Endodermal cell (in vitro differentiated cells): ENCODE results near the gene UTP4. TPM values are rescaled to one million over a fixed set of nuclear protein-coding genes. Genes with fewer than 3 reads are reported as not detected.

Source experiments
- DNase-seq: peaks from one replicate; pipeline ENCODE4 v3.0.0-alpha.2; 2017
- H3K27ac ChIP-seq: 2 replicates; pipeline ENCODE4 v1.5.1; 2013; ENCODE audit warnings: mild to moderate bottlenecking, low read depth, low read length, moderate library complexity
- H3K27me3 ChIP-seq: 2 replicates; pipeline ENCODE4 v1.6.1; 2013; ENCODE audit warnings: mild to moderate bottlenecking, low read length, moderate library complexity; ENCODE audit not compliant: insufficient read depth, control insufficient read depth, poor library complexity, severe bottlenecking
- H3K36me3 ChIP-seq: 2 replicates; pipeline ENCODE4 v1.7.0; 2013; ENCODE audit warnings: mild to moderate bottlenecking, low read length, moderate library complexity; ENCODE audit not compliant: control insufficient read depth, insufficient read depth
- H3K4me1 ChIP-seq: one replicate; pipeline ENCODE4 v1.7.0; 2013; ENCODE audit warnings: low read length; ENCODE audit not compliant: control insufficient read depth, insufficient read depth
- H3K4me3 ChIP-seq: 2 replicates; pipeline ENCODE4 v1.5.1; 2013; ENCODE audit warnings: mild to moderate bottlenecking, low read length, moderate library complexity
- H3K9ac ChIP-seq: 2 replicates; pipeline ENCODE4 v1.6.1; 2013; ENCODE audit warnings: mild to moderate bottlenecking, low read length, moderate library complexity; ENCODE audit not compliant: poor library complexity, severe bottlenecking; ENCODE audit errors: extremely low read depth
- H3K9me3 ChIP-seq: 2 replicates; pipeline ENCODE4 v1.6.1; 2013; ENCODE audit warnings: mild to moderate bottlenecking, low read length, moderate library complexity; ENCODE audit not compliant: control insufficient read depth
- H3K27ac Mint-ChIP-seq: 2 replicates; pipeline ENCODE4 v1.8.0; 2020; ENCODE audit warnings: mixed read lengths
- H3K27me3 Mint-ChIP-seq: 2 replicates; pipeline ENCODE4 v1.8.0; 2021; ENCODE audit warnings: mild to moderate bottlenecking, mixed read lengths; ENCODE audit not compliant: insufficient read depth
- H3K36me3 Mint-ChIP-seq: 2 replicates; pipeline ENCODE4 v1.8.0; 2020; ENCODE audit warnings: low read depth, mixed read lengths
- H3K4me1 Mint-ChIP-seq: 2 replicates; pipeline ENCODE4 v1.8.0; 2020; ENCODE audit warnings: mixed read lengths
- H3K4me3 Mint-ChIP-seq: 2 replicates; pipeline ENCODE4 v1.8.0; 2020; ENCODE audit warnings: mild to moderate bottlenecking, moderate library complexity, mixed read lengths
- H3K9me3 Mint-ChIP-seq: 2 replicates; pipeline ENCODE4 v1.8.0; 2020; ENCODE audit warnings: mild to moderate bottlenecking, mixed read lengths
- CTCF ChIP-seq: fragments of 200-600 bp; sonication (generic); conservative IDR thresholded peaks from 2 replicates; pipeline ENCODE4 v1.5.0; 2021; ENCODE audit warnings: antibody characterized with exemption, mild to moderate bottlenecking
- WGBS, 2 experiments: methylation state at CpG; one replicate each; pipeline versions ENCODE4 v1.1.5 to v1.1.7; 2013; ENCODE audit warnings: missing lambda C conversion rate in 2 of 2, mixed read lengths in 1 of 2; ENCODE audit not compliant: insufficient coverage in 1 of 2, insufficient read length in 1 of 2; 5-methylcytosine and 5-hydroxymethylcytosine counted together
- total RNA-seq, 2 donors: library from RNA; stranded (reverse); fragmentation: NEBNext Ultra II Directional in 1 of 2; extraction: Animal tissue kit (Norgen Biotek cat#: 25700) in 1 of 2; gene quantifications; 2 replicates in 1 of 2; 3 replicates in 1 of 2; pipeline ENCODE4 v1.2.1, GENCODE V29; 2021

UTP4 gene
- total RNA-seq, 2 donors from 2014 or later: 44.1 to 45.3 TPM

GRCh38 chr16:69116256-69116875 lies 16.1 kb upstream of the UTP4 start:
- 91 to 95% methylated on average over 3 to 7 of the region's 7 CpGs for WGBS, 2 experiments
- Histone ChIP-seq H3K9me3 (no peaks in the 10 kb centered on the region), H3K4me1 (peaks cover 5% of the 10 kb centered on the region), H3K4me3 (no peak overlapping the region), H3K9ac (no peak overlapping the region), H3K27ac (no peak overlapping the region), H3K27me3 (no peaks in the 10 kb centered on the region), H3K36me3 (peaks cover 58% of the 10 kb centered on the region)
- H3K27ac Mint-ChIP-seq: no peak overlapping the region
- H3K36me3 Mint-ChIP-seq: peaks cover 51% of the 10 kb centered on the region
- no peak for DNase-seq
- no peak for TF ChIP-seq CTCF
- peaks cover 2% of the 10 kb centered on the region for H3K27me3 Mint-ChIP-seq
- H3K4me3 Mint-ChIP-seq: no peak overlapping the region
- no peaks in the 10 kb centered on the region for H3K9me3 Mint-ChIP-seq
- H3K4me1 Mint-ChIP-seq: peaks cover 6% of the 10 kb centered on the region

- Histone ChIP-seq H3K36me3 (peaks cover 59% of the 10 kb centered on the region), H3K27ac (no peak overlapping the region), H3K4me3 (no peak overlapping the region), H3K4me1 (peaks cover 5% of the 10 kb centered on the region), H3K27me3 (no peaks in the 10 kb centered on the region), H3K9me3 (no peaks in the 10 kb centered on the region), H3K9ac (no peak overlapping the region)
- Mint-ChIP-seq H3K9me3 (no peaks in the 10 kb centered on the region), H3K27ac (no peak overlapping the region), H3K36me3 (peaks cover 53% of the 10 kb centered on the region), H3K4me1 (peaks cover 6% of the 10 kb centered on the region), H3K4me3 (no peak overlapping the region), H3K27me3 (no peaks in the 10 kb centered on the region)
- TF ChIP-seq CTCF: no peak
- WGBS, 2 experiments: 93 to 100% methylated on average over 6 of the region's 6 CpGs
- DNase-seq: no peak
Measured at GRCh38 chr16:69116906-69117305, 15.5 kb upstream of the UTP4 start.

GRCh38 chr16:69118468-69118867 lies 14.0 kb upstream of the UTP4 start:
- WGBS, 2 experiments: 92 to 100% methylated on average over 1 to 2 of the region's 2 CpGs
- Histone ChIP-seq H3K36me3 (peaks cover 65% of the 10 kb centered on the region), H3K4me1 (peaks cover 5% of the 10 kb centered on the region), H3K27ac (no peak overlapping the region), H3K27me3 (no peaks in the 10 kb centered on the region), H3K9me3 (no peaks in the 10 kb centered on the region), H3K9ac (no peak overlapping the region), H3K4me3 (no peak overlapping the region)
- no peak overlapping the region for H3K4me3 Mint-ChIP-seq
- peaks cover 6% of the 10 kb centered on the region for H3K4me1 Mint-ChIP-seq
- DNase-seq: no peak
- no peaks in the 10 kb centered on the region for H3K27me3 Mint-ChIP-seq
- no peak for TF ChIP-seq CTCF
- H3K27ac Mint-ChIP-seq: no peak overlapping the region
- H3K9me3 Mint-ChIP-seq: no peaks in the 10 kb centered on the region
- H3K36me3 Mint-ChIP-seq: peaks cover 55% of the 10 kb centered on the region
